Adipocyte (in vitro differentiated cells): ENCODE data around the gene UBE2I.

ENCODE experiments used
- DNase-seq: peaks from one replicate; pipeline ENCODE4 v3.0.0-alpha.2; 2015; ENCODE audit warnings: low read depth
- H3K27me3 ChIP-seq: replicated peaks from 2 replicates; pipeline ENCODE4 v1.7.0; 2013; ENCODE audit warnings: mild to moderate bottlenecking, low read length, moderate library complexity; ENCODE audit not compliant: control insufficient read depth, insufficient read depth
- H3K36me3 ChIP-seq: 2 replicates; pipeline ENCODE4 v1.7.0; 2013; ENCODE audit warnings: low read length, mild to moderate bottlenecking, moderate library complexity; ENCODE audit not compliant: control insufficient read depth, insufficient read depth, severe bottlenecking
- H3K4me1 ChIP-seq: 2 replicates; pipeline ENCODE4 v1.7.0; 2013; ENCODE audit warnings: mild to moderate bottlenecking, low read length, moderate library complexity; ENCODE audit not compliant: control insufficient read depth, insufficient read depth
- H3K4me3 ChIP-seq: 2 replicates; pipeline ENCODE4 v1.7.0; 2013; ENCODE audit warnings: mild to moderate bottlenecking, low read length, moderate library complexity
- H3K9ac ChIP-seq: 2 replicates; pipeline ENCODE4 v1.7.0; 2013; ENCODE audit warnings: mild to moderate bottlenecking, low read length, moderate library complexity
- H3K9me3 ChIP-seq: 2 replicates; pipeline ENCODE4 v1.7.0; 2013; ENCODE audit warnings: mild to moderate bottlenecking, low read length, moderate library complexity; ENCODE audit not compliant: control insufficient read depth

The UBE2I gene

DNA sequence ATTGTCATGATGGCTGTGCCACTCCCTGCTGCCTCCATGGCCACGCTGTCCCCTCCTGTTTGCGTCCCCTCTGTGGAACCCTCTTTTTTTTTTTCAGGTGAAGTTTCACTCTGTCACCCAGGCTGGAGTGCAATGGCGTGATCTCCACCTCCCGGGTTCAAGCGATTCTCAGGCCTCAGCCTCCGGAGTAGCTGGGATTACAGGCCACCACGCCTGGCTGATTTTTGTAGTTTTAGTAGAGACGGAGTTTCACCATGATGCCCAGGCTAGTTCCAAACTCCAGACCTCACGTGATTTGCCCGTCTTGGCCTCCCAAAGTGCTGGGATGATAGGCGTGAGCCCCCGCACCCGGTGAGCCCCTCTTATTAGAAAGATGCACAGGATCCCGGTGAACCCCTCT lies 11.0 kb upstream of the UBE2I start:
- Histone ChIP-seq H3K9ac (no peak overlapping the region), H3K4me1 (peaks cover 3% of the 10 kb centered on the region), H3K4me3 (no peak overlapping the region), H3K9me3 (no peaks in the 10 kb centered on the region), H3K27me3 (peaks cover 18% of the 10 kb centered on the region), H3K36me3 (no peaks in the 10 kb centered on the region)
- no peak for DNase-seq

DNA sequence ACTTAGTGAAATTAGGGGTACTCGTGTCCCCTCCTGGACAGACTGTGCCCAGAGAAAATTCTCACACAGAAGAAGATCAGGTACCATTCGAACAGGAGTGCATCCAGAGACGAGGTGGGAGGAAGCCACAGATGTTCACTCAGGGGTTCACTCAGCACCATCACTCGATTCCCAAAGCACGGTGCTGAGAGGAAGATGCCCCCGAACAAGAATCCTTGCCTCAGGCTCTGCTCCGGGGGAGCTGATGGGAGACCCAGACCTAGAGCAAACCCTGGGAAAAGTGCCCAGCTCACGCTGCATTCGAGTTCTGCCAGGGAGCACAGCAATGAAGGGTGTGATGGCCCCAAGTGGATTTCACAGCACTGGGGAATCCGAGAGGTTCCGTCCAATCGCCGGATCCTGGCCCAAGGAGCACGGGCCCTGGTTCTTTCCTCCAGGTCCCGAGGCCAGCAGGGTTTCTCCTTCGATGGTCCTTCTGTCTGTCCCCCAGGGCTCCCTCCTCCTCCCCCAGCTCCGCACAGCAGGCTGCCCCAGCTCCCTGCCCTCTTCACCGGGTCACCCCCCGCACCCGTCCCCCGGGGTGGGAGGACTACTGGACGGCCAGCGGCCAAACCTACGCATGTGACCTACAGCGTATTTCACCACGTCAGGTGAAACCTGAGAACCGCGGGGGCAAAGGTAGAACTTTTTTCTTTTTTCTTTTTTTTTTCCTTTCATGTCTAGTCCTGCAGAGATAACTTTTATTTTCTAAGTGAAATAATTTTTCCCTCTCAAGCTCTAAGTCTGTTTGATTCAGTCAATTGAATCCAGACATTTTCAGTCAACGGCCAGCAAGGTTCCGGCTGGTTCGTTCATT lies 10.2 kb upstream of the UBE2I start:
- Histone ChIP-seq H3K36me3 (no peaks in the 10 kb centered on the region), H3K9ac (no peak overlapping the region), H3K4me1 (peaks cover 3% of the 10 kb centered on the region), H3K27me3 (peaks cover 13% of the 10 kb centered on the region), H3K9me3 (no peaks in the 10 kb centered on the region), H3K4me3 (no peak overlapping the region)
- DNase-seq = no peak

DNA sequence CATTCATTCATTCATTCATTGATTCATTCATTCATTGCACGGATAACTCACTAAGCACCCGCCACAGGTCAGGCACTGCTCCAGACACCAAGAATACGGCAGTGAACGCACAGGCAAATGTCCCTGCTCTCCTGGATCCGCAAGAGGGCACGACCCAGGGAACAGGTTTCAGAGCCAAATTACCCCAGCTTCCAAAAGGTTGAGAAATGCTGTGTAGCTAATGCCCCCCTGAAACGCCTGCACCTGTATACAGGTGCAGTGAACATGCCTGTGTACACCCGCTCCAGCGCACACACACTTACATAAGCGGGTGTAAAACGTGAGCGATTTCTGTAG lies 9.6 kb upstream of the UBE2I start:
- no peaks in the 10 kb centered on the region for H3K9me3 ChIP-seq
- no peaks in the 10 kb centered on the region for H3K36me3 ChIP-seq
- H3K27me3 ChIP-seq = peaks cover 13% of the 10 kb centered on the region
- H3K4me3 ChIP-seq = no peak overlapping the region
- peaks cover 3% of the 10 kb centered on the region for H3K4me1 ChIP-seq
- H3K9ac ChIP-seq = no peak overlapping the region
- DNase-seq = no peak

DNA sequence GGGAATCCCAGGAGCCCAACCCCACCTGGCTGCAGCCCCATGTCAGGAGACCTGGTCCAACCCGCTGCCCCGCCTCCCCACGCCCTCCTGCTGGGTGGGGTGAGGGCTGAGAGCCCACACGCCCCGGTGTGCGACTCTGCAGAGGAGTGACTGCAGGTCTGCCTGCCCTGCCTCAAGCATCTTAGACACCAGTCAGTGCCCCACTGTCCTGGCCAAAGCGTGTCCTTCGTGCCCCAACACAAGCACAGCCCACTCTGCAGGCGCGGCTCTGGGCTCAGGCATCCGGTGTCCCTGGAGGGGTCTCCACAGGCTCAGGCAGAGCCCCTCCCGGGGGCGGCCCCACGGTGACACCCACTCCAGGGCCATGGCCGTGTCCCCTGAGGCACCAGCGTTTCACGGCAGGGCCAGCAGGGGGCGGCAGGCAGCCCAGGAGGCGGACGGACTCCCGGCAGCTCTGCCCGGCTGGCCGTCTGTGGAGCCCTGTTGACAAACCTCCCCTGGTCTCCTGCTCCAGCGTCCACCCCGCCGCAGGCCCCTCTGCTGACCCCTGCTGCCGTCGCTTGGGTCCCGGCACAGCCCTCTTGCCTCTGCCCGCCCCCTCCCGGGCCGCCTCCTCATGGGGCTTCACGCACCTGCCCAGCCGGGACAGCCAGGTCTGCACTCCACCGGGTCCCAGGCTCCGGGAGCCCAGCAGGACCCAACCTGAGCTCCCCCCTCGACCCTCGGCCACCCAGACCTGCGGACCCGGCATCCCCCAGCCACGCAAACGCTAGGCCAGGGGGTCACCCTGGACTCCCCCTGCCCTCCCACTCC lies 8.6 kb upstream of the UBE2I start:
- Histone ChIP-seq H3K36me3 (no peaks in the 10 kb centered on the region), H3K4me1 (peaks cover 3% of the 10 kb centered on the region), H3K4me3 (no peak overlapping the region), H3K27me3 (peaks cover 13% of the 10 kb centered on the region), H3K9me3 (no peaks in the 10 kb centered on the region), H3K9ac (no peak overlapping the region)
- peak; percentile 74 for DNase-seq

DNA sequence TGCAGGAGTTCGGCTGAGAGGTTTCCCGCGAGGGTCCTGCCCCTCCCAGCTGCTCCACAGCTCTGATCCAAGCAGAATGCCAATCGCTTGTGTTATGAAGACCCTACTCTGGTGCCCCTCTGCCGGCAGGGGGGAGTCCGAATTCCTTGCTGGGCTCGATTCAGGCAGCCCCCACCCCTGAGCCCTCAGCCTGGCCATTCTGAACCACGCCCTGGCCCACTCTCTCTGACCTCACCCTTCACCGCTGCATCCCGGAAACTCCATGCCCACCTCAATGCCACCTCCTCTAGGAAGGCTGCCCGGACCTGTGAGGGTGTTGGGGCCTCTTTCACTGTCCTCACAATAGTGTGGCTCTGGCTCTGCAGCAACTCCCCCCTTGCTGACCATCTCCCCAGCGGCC lies 7.9 kb upstream of the UBE2I start:
- DNase-seq = no peak
- Histone ChIP-seq H3K4me3 (no peak overlapping the region), H3K27me3 (peaks cover 13% of the 10 kb centered on the region), H3K9me3 (no peaks in the 10 kb centered on the region), H3K4me1 (peaks cover 3% of the 10 kb centered on the region), H3K36me3 (no peaks in the 10 kb centered on the region), H3K9ac (no peak overlapping the region)

DNA sequence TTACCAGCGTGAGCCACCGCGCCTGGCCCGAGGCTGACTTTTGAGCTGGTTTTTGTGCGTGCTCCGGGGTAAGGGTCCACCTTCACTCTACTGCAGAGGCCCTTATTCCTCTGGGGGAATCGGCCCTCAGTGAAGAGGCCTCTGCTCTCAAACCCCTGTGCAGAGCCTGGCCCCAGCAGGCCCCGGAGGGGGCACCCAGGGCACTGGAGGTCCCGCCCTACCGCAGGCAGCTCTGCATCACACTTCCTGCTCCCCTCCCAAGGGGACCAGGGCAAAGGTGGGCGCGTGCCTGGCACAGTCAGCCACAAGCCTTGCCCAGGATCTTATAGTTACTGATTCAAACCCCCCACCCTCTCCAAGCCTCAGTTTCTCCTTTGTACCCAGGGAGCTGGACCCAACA lies 3.6 kb upstream of the UBE2I start:
- Histone ChIP-seq H3K4me1 (peaks cover 5% of the 10 kb centered on the region), H3K9me3 (no peaks in the 10 kb centered on the region), H3K9ac (no peak overlapping the region), H3K27me3 (no peaks in the 10 kb centered on the region), H3K4me3 (no peak overlapping the region), H3K36me3 (no peaks in the 10 kb centered on the region)
- no peak for DNase-seq

DNA sequence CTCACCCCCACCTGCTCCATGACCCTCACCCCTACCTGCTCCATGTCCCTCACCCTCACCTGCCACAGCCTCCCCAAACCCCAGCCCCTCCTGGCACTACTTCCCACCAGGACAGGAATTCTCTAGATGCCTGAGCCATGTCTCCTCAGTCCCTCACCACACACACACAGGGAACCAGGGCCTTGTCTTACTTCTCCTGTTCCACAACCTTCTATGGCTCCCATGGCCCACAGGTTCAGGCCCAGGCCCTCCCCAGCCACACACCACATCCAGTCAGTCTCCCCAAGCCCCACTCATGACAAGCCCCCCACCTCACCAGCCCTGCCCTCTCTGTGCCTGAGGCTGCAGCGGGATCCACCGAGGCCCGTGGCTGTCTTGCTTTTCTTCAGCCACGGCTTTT lies 3.1 kb upstream of the UBE2I start:
- Histone ChIP-seq H3K36me3 (no peaks in the 10 kb centered on the region), H3K9me3 (no peaks in the 10 kb centered on the region), H3K27me3 (no peaks in the 10 kb centered on the region), H3K9ac (no peak overlapping the region), H3K4me1 (peaks cover 10% of the 10 kb centered on the region), H3K4me3 (no peak overlapping the region)
- no peak for DNase-seq

DNA sequence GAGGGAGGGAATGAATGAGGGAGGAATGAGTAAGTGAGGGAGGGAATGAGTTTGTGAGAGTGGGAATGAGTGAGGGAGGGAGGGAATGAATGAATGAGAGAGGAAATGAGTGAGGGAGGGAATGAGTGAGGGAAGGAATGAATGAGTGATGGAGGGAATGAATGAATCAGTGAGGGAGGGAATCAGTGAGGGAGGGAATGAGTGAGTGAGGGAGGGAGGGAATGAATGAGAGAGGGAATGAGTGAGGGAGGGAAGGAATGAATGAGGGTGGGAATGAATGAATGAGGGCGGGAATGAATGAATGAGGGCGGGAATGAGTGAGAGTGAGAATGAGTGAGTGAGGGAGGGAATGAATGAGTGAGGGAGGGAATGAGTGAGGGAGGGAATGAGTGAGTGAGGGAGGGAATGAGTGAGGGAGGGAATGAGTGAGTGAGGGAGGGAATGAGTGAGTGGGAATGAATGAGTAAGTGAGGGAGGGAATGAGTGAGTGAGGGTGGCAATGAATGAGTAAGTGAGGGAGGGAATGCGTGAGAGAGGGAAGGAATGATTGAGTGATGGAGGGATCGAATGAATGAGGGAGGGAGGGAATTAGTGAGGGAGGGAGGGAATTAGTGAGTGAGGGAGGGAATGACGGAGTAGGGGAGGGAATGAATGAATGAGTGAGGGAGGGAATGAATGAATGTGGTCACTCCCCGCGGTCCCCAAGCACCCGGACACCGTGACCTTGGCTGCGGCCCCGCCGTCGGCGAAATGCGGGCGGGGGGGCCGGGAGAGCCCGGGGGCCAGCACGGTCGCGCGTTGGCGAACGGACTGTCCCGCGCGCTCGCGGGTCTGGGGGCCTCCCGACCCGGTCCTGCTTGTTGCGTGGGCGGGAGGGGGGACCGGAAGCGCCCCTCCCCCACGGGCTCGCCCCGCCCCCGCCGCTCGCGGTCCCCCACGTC lies 1.1 kb upstream of the UBE2I start:
- Histone ChIP-seq H3K9ac (peak overlapping the region; percentile 63), H3K36me3 (peaks cover 6% of the 10 kb centered on the region), H3K4me1 (peaks cover 27% of the 10 kb centered on the region), H3K9me3 (no peaks in the 10 kb centered on the region), H3K4me3 (peak overlapping the region; percentile 77), H3K27me3 (no peaks in the 10 kb centered on the region)
- no peak for DNase-seq

DNA sequence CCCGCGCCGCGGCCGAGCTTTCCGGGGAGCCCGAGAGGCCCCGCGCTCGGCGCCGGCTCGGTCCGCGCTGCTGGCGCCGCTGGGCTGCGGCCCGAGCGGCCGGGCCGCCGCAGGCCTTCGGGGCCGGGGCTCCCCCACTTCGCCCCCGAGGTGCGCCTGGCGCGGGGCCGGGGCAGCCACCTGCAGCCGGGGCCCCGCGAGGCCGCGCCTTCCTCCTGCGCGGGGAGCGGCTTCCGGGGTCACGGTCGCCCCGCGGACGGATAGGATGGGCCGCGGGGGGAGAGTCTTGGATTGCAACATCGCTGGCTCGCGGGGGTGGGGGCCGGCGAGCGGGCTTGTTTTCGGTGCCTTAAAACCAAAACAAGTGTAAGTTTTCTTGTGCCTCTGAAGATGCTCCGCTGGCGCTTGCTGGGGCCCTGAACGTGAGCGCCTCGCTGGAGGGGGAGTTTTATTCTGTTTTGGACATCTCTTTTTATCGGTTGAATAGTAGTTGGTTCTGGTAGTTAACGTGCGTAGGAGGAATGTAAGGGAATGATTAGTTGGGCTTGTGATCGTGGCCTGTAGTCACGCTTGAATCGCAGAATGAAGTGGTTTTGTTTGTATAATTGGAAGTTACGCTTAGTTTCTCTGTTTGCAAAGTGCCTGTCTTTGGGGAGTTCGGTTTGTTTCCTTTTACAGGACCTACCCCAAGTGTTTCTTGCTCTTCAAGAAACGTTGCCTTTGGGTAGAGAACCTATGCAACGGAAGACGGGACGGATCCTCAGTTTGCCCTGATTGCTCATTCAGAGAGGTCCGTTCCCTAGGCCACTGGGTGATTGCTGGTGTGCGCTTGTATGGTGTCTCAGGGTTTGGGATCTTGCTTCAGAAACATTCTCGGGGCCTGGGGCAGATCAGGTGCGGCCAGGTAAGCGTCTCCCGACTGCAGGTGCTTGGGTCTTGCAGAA lies 724 bp downstream of the UBE2I start:
- Histone ChIP-seq H3K9me3 (no peaks in the 10 kb centered on the region), H3K36me3 (peaks cover 14% of the 10 kb centered on the region), H3K4me1 (peaks cover 27% of the 10 kb centered on the region), H3K9ac (peak overlapping the region; percentile 89), H3K27me3 (no peaks in the 10 kb centered on the region), H3K4me3 (peak overlapping the region; percentile 96)
- peak; percentile 83 for DNase-seq

DNA sequence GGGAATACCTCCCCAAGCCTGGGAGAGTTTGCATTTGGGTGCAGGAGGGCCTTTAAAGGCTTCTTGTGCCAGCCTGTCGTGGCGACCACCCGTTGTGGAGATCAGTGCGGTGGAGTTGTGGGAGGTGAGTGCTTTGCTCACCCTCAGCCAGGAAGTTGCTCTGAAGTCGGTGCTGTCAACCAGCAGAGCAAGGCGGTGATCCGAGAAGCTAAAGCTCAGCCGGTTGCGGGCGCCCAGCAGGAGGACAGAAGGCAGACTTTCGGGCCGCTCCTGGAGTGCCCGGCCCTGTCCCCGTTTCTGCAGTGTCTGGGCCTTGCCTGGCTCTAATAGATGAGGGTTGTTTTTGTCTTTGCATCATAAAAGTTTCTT lies 1.4 kb downstream of the UBE2I start:
- no peaks in the 10 kb centered on the region for H3K9me3 ChIP-seq
- DNase-seq = peak; percentile 45
- H3K9ac ChIP-seq = peak overlapping the region; percentile 89
- H3K4me3 ChIP-seq = peak overlapping the region; percentile 96
- H3K4me1 ChIP-seq = peaks cover 27% of the 10 kb centered on the region
- no peaks in the 10 kb centered on the region for H3K27me3 ChIP-seq
- H3K36me3 ChIP-seq = peaks cover 20% of the 10 kb centered on the region
